Measurements from ENCODE around the gene PRKCQ. TPM values are rescaled to one million over a fixed set of nuclear protein-coding genes. Genes with fewer than 3 reads are reported as not detected.
A peak's percentile ranks its signal among the peaks of the same experiment; 100 is the strongest.

PRKCQ gene
- total and polyA plus RNA-seq, 2 of the 8 experiments (the other 6 are each of a cell fraction or from before 2014, with no cell fraction given), result 9.1 to 22.6 TPM

- FAIRE-seq (peak; percentile 28), DNase-seq (ENCODE audit: low read depth in 1 of 2, low spot score in 2 of 2) (no peak)
- no peak overlapping the region for H2BK120ac ChIP-seq (replicated peaks; ENCODE audit: low read depth, low read length)
- ChIA-PET CTCF (ENCODE audit: partially characterized antibody) (interaction anchor here (0.7 to 3.8 kb wide), 11 partner anchors 8 to 268 kb away, joined by 3 to 15 read pairs (median 4); partner anchors contain the start of gene PFKFB3), POLR2A (ENCODE audit: partially characterized antibody) (no interaction called here)
- no peak overlapping the region for H3K27ac ChIP-seq (ENCODE audit: low read depth, low read length)
- no peaks in the 10 kb centered on the region for H3K9me3 ChIP-seq (ENCODE audit: insufficient read depth in 2 of 2, low read depth in 1 of 2, low read length in 1 of 2)
- H3K79me1 ChIP-seq (ENCODE audit: low read depth, low read length), result no peaks in the 10 kb centered on the region
- no peak overlapping the region for H3K4me3 ChIP-seq (ENCODE audit: extremely low read depth in 1 of 4, insufficient read depth in 2 of 4, low read depth in 3 of 4, low read length in 4 of 4)
- no peaks in the 10 kb centered on the region; a peak in 1 of 4 replicates for H3K79me2 ChIP-seq (ENCODE audit: control insufficient read depth in 1 of 2, insufficient read depth in 2 of 2, low read length in 2 of 2)
- H2BK12ac ChIP-seq (ENCODE audit: low read depth, low read length), result no peak overlapping the region
- no peak overlapping the region for H3K14ac ChIP-seq (ENCODE audit: insufficient read length)
- no peak overlapping the region for H3K4ac ChIP-seq (replicated peaks; ENCODE audit: insufficient read length, low read depth, low read length)
- no peaks in the 10 kb centered on the region for H4K20me1 ChIP-seq (replicated peaks in 1 of 2; ENCODE audit: control insufficient read depth in 1 of 2, insufficient read depth in 2 of 2, low read length in 2 of 2)
- no peak overlapping the region for H4K8ac ChIP-seq (ENCODE audit: extremely low read depth, insufficient read depth, low read length)
- H3K4me2 ChIP-seq (ENCODE audit: insufficient read depth in 1 of 2, low read depth in 2 of 2, low read length in 2 of 2), result no peak overlapping the region
- H3K9ac ChIP-seq (replicated peaks in 1 of 4; ENCODE audit: extremely low read depth in 1 of 4, low read depth in 3 of 4, low read length in 3 of 4), result no peak overlapping the region
- no peak overlapping the region for H2AK5ac ChIP-seq (ENCODE audit: low read depth, low read length)
- H3K56ac ChIP-seq (replicated peaks; ENCODE audit: insufficient read length, low read depth, low read length), result no peak overlapping the region
- H3K18ac ChIP-seq (ENCODE audit: extremely low read depth, low read length), result no peak overlapping the region
- peaks cover 0 to 3% (median 0%) of the 10 kb centered on the region in 4 experiments; a peak in 1 of 7 replicates for H3K4me1 ChIP-seq (replicated peaks in 1 of 4; ENCODE audit: control insufficient read depth in 3 of 4, insufficient read depth in 4 of 4, low read length in 3 of 4)
- H4K91ac ChIP-seq (replicated peaks; ENCODE audit: insufficient read length, low read length), result no peak overlapping the region
- H4K5ac ChIP-seq (ENCODE audit: insufficient read length, low read depth, low read length), result no peak overlapping the region
- no peak overlapping the region for H2BK5ac ChIP-seq (ENCODE audit: low read depth, low read length)
- H3K23ac ChIP-seq (ENCODE audit: insufficient read length), result no peak overlapping the region
- H3K36me3 ChIP-seq (ENCODE audit: control insufficient read depth in 2 of 4, insufficient read depth in 4 of 4, low read length in 3 of 4), result no peaks in the 10 kb centered on the region
- H3K23me2 ChIP-seq (ENCODE audit: low read depth, low read length), result peaks cover 3% of the 10 kb centered on the region; the same call in 1 of the 2 replicates
- no peaks in the 10 kb centered on the region for H3K27me3 ChIP-seq (replicated peaks in 1 of 4; ENCODE audit: control insufficient read depth in 3 of 4, extremely low read depth in 1 of 4, insufficient read depth in 3 of 4, low read length in 3 of 4)
- no peak for TF ChIP-seq CHD1 (IDR thresholded peaks at IDR 0.05; ENCODE audit: low read depth, low read length)
- no peak for TF ChIP-seq FOSL1 (IDR thresholded peaks at IDR 0.05; ENCODE audit: insufficient read depth, low read depth, low read length)
- TF ChIP-seq ASH2L (IDR thresholded peaks at IDR 0.05; ENCODE audit: low read length), result no peak
- TF ChIP-seq HDAC6 (IDR thresholded peaks at IDR 0.05; ENCODE audit: low read depth, low read length), result no peak
- no peak for TF ChIP-seq CBX5 (IDR thresholded peaks at IDR 0.05; ENCODE audit: low read depth, low read length)
- TF ChIP-seq EGR1 (IDR thresholded peaks at IDR 0.05; ENCODE audit: borderline replicate concordance, low read depth, low read length), result no peak
- no peak for TF ChIP-seq ATF3 (IDR thresholded peaks at IDR 0.05; ENCODE audit: insufficient read depth, low read depth, low read length)
- no peak for TF ChIP-seq YY1 (IDR thresholded peaks at IDR 0.05; ENCODE audit: low read depth, low read length)
- no peak for TF ChIP-seq TCF12 (IDR thresholded peaks at IDR 0.05; ENCODE audit: low read depth, low read length)
- no peak for TF ChIP-seq TAF1 (IDR thresholded peaks at IDR 0.05; ENCODE audit: low read depth, low read length)
- 79% methylated on average over 2 of the region's 2 CpGs; no CpG with 5 or more reads in 1 of the 2 experiments for WGBS, 2 experiments (ENCODE audit: extremely low coverage in 1 of 2, insufficient coverage in 1 of 2, insufficient read length in 1 of 2, insufficient replicate concordance in 2 of 2, low coverage in 1 of 2, low lambda C conversion rate in 2 of 2, missing lambda C conversion rate in 1 of 2)
- no peak overlapping the region for H2AFZ ChIP-seq (ENCODE audit: low read length)
- H2BK15ac ChIP-seq (ENCODE audit: low read length), result no peak overlapping the region
- no peak overlapping the region for H2BK20ac ChIP-seq (ENCODE audit: low read length)
Measured at GRCh38 chr10:6409971-6410643, 170.0 kb downstream of the PRKCQ start.
